Peyer's patch (tissue), 4 donors: ENCODE measurements around the gene CYTIP.

Experiments
- CTCF ChIP-seq, 6 experiments: fragments of 450-650 bp in 4 of 6; fragments of 200-600 bp in 2 of 6; sonication (generic) in 1 of 6; IDR thresholded peaks; one replicate each; pipeline ENCODE4 v1.5.1; 2017 to 2019; ENCODE audit warnings: antibody characterized with exemption in 6 of 6, mild to moderate bottlenecking in 3 of 6, moderate library complexity in 1 of 6
- POLR2A ChIP-seq, 2 donors: fragments of 450-650 bp; IDR thresholded peaks; one replicate each; pipeline ENCODE4 v1.5.1; 2017; ENCODE audit warnings: antibody characterized with exemption in 2 of 2, mild to moderate bottlenecking in 2 of 2, moderate library complexity in 2 of 2

GRCh38 chr2:157386247-157386646 lies 57.6 kb downstream of the CYTIP start:
- TF ChIP-seq CTCF (IDR thresholded peaks at IDR 0.05) = no peak
- no peak for TF ChIP-seq POLR2A (IDR thresholded peaks at IDR 0.05)
